DLD1 (cell line): ENCODE results near the gene POLR2J3.
"Not testable (repeated sequence)": the region's sequence is repeated elsewhere in the genome, so short reads cannot be mapped to it uniquely, and the experiment has no call there.

Experiments used
- in situ Hi-C: cut with HindIII; loops from 2 replicates; pipeline ENCODE4 v1.10.0; 2017; ENCODE audit warnings: low sequenced_read_pairs

Gene POLR2J3

GRCh38 chr7:102583495-102583894 lies 11.1 kb upstream of the POLR2J3 start:
- in situ Hi-C loops, result not testable (repeated sequence)

GRCh38 chr7:102581722-102582121 lies 9.3 kb upstream of the POLR2J3 start:
- in situ Hi-C loops, result not testable (repeated sequence)

GRCh38 chr7:102578486-102578885 lies 6.1 kb upstream of the POLR2J3 start:
- in situ Hi-C loops, result not testable (repeated sequence)

- in situ Hi-C loops, result not testable (repeated sequence)
These were observed 5.2 kb upstream of the POLR2J3 start for GRCh38 chr7:102577315-102578240.

GRCh38 chr7:102576363-102576762 lies 4.0 kb upstream of the POLR2J3 start:
- in situ Hi-C loops, result not testable (repeated sequence)

- in situ Hi-C loops, result not testable (repeated sequence)
These were observed 2.2 kb upstream of the POLR2J3 start for GRCh38 chr7:102574607-102575006.

GRCh38 chr7:102568620-102569019 lies 3.8 kb downstream of the POLR2J3 start:
- in situ Hi-C loops, result not testable (repeated sequence)

GRCh38 chr7:102550808-102551422 lies 21.5 kb downstream of the POLR2J3 start, which contains the start of gene SPDYE2:
SPDYE2 (plus strand) TSS chr7:102551226; CDS start chr7:102553256, 2,030 bp downstream.
- in situ Hi-C loops, result not testable (repeated sequence)

- in situ Hi-C loops, result not testable (repeated sequence)
These were observed 26.0 kb downstream of the POLR2J3 start for GRCh38 chr7:102546353-102546752.

- in situ Hi-C loops, result not testable (repeated sequence)
These were observed 27.1 kb downstream of the POLR2J3 start for GRCh38 chr7:102545288-102545687.

- in situ Hi-C loops, result not testable (repeated sequence)
These were observed 28.0 kb downstream of the POLR2J3 start for GRCh38 chr7:102544372-102544771.

- in situ Hi-C loops, result not testable (repeated sequence)
These were observed 28.8 kb downstream of the POLR2J3 start, which contains the start of gene UPK3BL2 for GRCh38 chr7:102543596-102543995. UPK3BL2 (minus strand) TSS chr7:102543696; CDS start chr7:102543636, 60 bp downstream.

- in situ Hi-C loops, result not testable (repeated sequence)
These were observed 29.6 kb downstream of the POLR2J3 start for GRCh38 chr7:102542771-102543170.

- in situ Hi-C loops, result not testable (repeated sequence)
These were observed 30.3 kb downstream of the POLR2J3 start for GRCh38 chr7:102542083-102542482.

GRCh38 chr7:102540604-102541003 lies 31.8 kb downstream of the POLR2J3 start:
- in situ Hi-C loops, result not testable (repeated sequence)

- in situ Hi-C loops, result not testable (repeated sequence)
These were observed 37.2 kb downstream of the POLR2J3 start for GRCh38 chr7:102535062-102535615.

GRCh38 chr7:102532127-102532526 lies 40.3 kb downstream of the POLR2J3 start:
- in situ Hi-C loops, result not testable (repeated sequence)

- in situ Hi-C loops, result not testable (repeated sequence)
These were observed 40.8 kb downstream of the POLR2J3 start for GRCh38 chr7:102531583-102531982.

- in situ Hi-C loops, result not testable (repeated sequence)
These were observed 44.3 kb downstream of the POLR2J3 start for GRCh38 chr7:102527822-102528793.

- in situ Hi-C loops, result not testable (repeated sequence)
These were observed 45.2 kb downstream of the POLR2J3 start for GRCh38 chr7:102527182-102527581.
